Measurements from ENCODE around the gene ZNF446. TPM values are rescaled to one million over a fixed set of nuclear protein-coding genes. Genes with fewer than 3 reads are reported as not detected.

The ZNF446 gene
- total and polyA plus RNA-seq, 9 of the 15 experiments (the other 6 are each of a cell fraction or from before 2014, with no cell fraction given): 0.07 to 4.8 (median 1.2) TPM

- TF ChIP-seq TAF1 (IDR thresholded peaks at IDR 0.05; ENCODE audit: control insufficient read depth, extremely low read depth, insufficient read depth, low read length, severe bottlenecking) (peak; percentile 41), ZBTB49 (CRISPR knock-in tag; IDR thresholded peaks at IDR 0.05; ENCODE audit: borderline replicate concordance) (0 out of 2 replicates have a peak, but pooled peaks have one; percentile 38), ZNF175 (CRISPR knock-in tag; IDR thresholded peaks at IDR 0.05; ENCODE audit: low read depth) (0 out of 2 replicates have a peak, but pooled peaks have one; percentile 8), RAD51 (IDR thresholded peaks at IDR 0.05; ENCODE audit: borderline replicate concordance, low read depth) (no peak), PRDM10 (IDR thresholded peaks at IDR 0.05; ENCODE audit: partially characterized antibody) (peak; percentile 12), NBN (IDR thresholded peaks at IDR 0.05; ENCODE audit: low read depth) (no peak), CBX3 (IDR thresholded peaks at IDR 0.05; ENCODE audit: borderline replicate concordance in 1 of 2, low read length in 2 of 2) (no peak), SIRT6 (IDR thresholded peaks at IDR 0.05; ENCODE audit: low read depth, low read length) (no peak), CUX1 (CRISPR knock-in tag; IDR thresholded peaks at IDR 0.05) (no peak), TCFL5 (CRISPR knock-in tag; conservative IDR thresholded peaks at IDR 0.05) (no peak), CREBBP (IDR thresholded peaks at IDR 0.05; ENCODE audit: low read depth, low read length) (no peak), CTCF (IDR thresholded peaks at IDR 0.05 in 2 of 3, conservative IDR thresholded peaks at IDR 0.05 in 1 of 3; ENCODE audit: insufficient read depth in 2 of 3, low read depth in 1 of 3, low read length in 3 of 3) (peak; percentile 69 to 77 (median 75); a peak in 5 of 6 replicates), MLX (CRISPR knock-in tag; conservative IDR thresholded peaks at IDR 0.05) (no peak)
Measured at GRCh38 chr19:58519087-58519354, 42.9 kb downstream of the ZNF446 start (continued).
